OCI-M2 (cell line): Measurements from ENCODE around the gene LIF.
"Not testable (repeated sequence)": the region's sequence is repeated elsewhere in the genome, so short reads cannot be mapped to it uniquely, and the experiment has no call there.

Experiments used
- DNase-seq: peaks from one replicate; lab custom pipeline; 2025; ENCODE audit not compliant: unreplicated experiment; lab: John Stamatoyannopoulos, UW

LIF gene

GRCh38 chr22:30244641-30245040, 1.9 kb downstream of the LIF start:
- DNase-seq: no peak

- DNase-seq: no peak
Measured at GRCh38 chr22:30244066-30244465, 2.5 kb downstream of the LIF start.

- DNase-seq: no peak
Measured at GRCh38 chr22:30243661-30244060, 2.9 kb downstream of the LIF start.

- DNase-seq: no peak
Measured at GRCh38 chr22:30241576-30242371, 4.8 kb downstream of the LIF start.

GRCh38 chr22:30240541-30241417, 5.8 kb downstream of the LIF start:
- DNase-seq: no peak

- no peak for DNase-seq
Measured at GRCh38 chr22:30239488-30240405, 6.8 kb downstream of the LIF start.

- no peak for DNase-seq
Measured at GRCh38 chr22:30238661-30239487, 7.7 kb downstream of the LIF start.

GRCh38 chr22:30238136-30238535, 8.4 kb downstream of the LIF start:
- DNase-seq: no peak

- no peak for DNase-seq
Measured at GRCh38 chr22:30236875-30237274, 9.7 kb downstream of the LIF start.

- DNase-seq: no peak
Measured at GRCh38 chr22:30235687-30236170, 10.8 kb downstream of the LIF start.

- no peak for DNase-seq
Measured at GRCh38 chr22:30234786-30235470, 11.6 kb downstream of the LIF start.

GRCh38 chr22:30234325-30234724, 12.2 kb downstream of the LIF start:
- not testable (repeated sequence) for DNase-seq

GRCh38 chr22:30233582-30233981, 13.0 kb downstream of the LIF start:
- no peak for DNase-seq

- no peak for DNase-seq
Measured at GRCh38 chr22:30232716-30233218, 13.8 kb downstream of the LIF start.

- DNase-seq: no peak
Measured at GRCh38 chr22:30230787-30231461, 15.6 kb downstream of the LIF start.

- DNase-seq: no peak
Measured at GRCh38 chr22:30230330-30230729, 16.2 kb downstream of the LIF start.

- DNase-seq: no peak
Measured at GRCh38 chr22:30228509-30229359, 17.8 kb downstream of the LIF start.
